ENCODE measurements around the gene EYA2. TPM values are rescaled to one million over a fixed set of nuclear protein-coding genes. Genes with fewer than 3 reads are reported as not detected.

Gene EYA2
- polyA plus RNA-seq, 3 donors = 0.49 to 0.83 (median 0.75) TPM

GRCh38 chr20:47233333-47234188 is 338.9 kb downstream of the EYA2 start:
- DNase-seq (ENCODE audit: low read depth in 3 of 3, low spot score in 2 of 3) = no peak

- DNase-seq (ENCODE audit: low read depth in 3 of 3, low spot score in 2 of 3) = no peak
These were observed 340.5 kb downstream of the EYA2 start for GRCh38 chr20:47235111-47235510.

GRCh38 chr20:47235853-47236638 is 341.4 kb downstream of the EYA2 start:
- DNase-seq (ENCODE audit: low read depth in 3 of 3, low spot score in 2 of 3) = no peak

GRCh38 chr20:47236639-47236900 is 341.9 kb downstream of the EYA2 start:
- DNase-seq (ENCODE audit: low read depth in 3 of 3, low spot score in 2 of 3) = no peak

GRCh38 chr20:47237715-47238114 is 343.1 kb downstream of the EYA2 start:
- no peak for DNase-seq (ENCODE audit: low read depth in 3 of 3, low spot score in 2 of 3)

Other genes with a start within 250 kb of the EYA2 start
- gene SLC13A3, start 243.4 kb upstream of the EYA2 start, polyA plus RNA-seq (ENCODE audit: insufficient read length in 3 of 3) = 10 to 100 TPM in 2 of 3 donors, 1 to 10 TPM in 1; 9.0 to 24.9 (median 17.6) TPM
- 10 to 100 TPM; 17.2 to 19.8 (median 18.6) TPM for gene TP53RK, start 205.4 kb upstream of the EYA2 start, polyA plus RNA-seq (ENCODE audit: insufficient read length in 3 of 3)
- 10 to 100 TPM; 14.7 to 16.1 (median 15.4) TPM for gene SLC2A10, start 185.2 kb upstream of the EYA2 start, polyA plus RNA-seq (ENCODE audit: insufficient read length in 3 of 3)